ENCODE measurements around the gene P3H3. TPM values are rescaled to one million over a fixed set of nuclear protein-coding genes. Genes with fewer than 3 reads are reported as not detected.
"Not testable (repeated sequence)": the region's sequence is repeated elsewhere in the genome, so short reads cannot be mapped to it uniquely, and the experiment has no call there.

P3H3 gene
- polyA plus RNA-seq, 4 donors, result 24.5 to 37.1 (median 29.3) TPM

DNA sequence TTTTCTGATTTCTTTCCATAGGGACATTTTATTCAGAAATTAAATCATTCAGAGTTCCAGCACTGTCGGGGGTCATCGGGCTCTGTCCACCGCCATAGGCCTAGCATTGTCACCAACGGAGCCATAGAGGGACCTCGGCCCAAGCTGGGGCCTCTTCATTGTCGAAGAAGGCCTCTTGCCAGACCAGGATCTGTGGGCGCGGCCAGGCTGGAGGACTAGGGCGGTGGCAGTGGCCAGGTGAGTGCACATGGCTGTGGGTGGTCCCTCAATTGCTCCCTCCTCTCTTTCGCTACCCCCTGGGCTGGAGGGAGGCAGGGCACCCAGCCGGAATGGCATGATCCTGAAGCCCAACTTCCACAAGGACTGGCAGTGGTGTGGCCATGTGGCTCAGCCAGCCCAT, 55.5 kb downstream of the P3H3 start:
- no peak for DNase-seq (ENCODE audit: low read depth in 4 of 4, low spot score in 3 of 4)

DNA sequence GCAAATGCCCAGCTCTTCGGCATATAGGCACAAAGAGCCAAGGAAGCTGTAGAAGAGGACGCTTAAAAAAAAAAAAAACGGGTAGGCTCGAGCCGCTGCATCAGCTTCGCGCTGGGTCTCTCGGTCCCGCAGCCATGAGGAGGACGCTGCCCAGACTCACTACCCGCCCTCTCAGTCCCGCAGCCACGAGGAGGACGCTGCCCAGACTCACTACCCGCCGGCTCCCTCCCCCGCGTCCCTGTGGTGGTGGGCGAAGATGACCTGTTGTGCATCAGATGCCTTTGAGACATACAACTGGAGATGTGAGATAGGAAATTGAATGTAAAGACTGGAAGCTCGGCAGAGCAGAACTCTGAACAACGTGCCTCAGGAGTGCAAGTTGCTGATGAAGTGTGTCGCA, 56.3 kb downstream of the P3H3 start:
- DNase-seq (ENCODE audit: low read depth in 4 of 4, low spot score in 3 of 4), result no peak

DNA sequence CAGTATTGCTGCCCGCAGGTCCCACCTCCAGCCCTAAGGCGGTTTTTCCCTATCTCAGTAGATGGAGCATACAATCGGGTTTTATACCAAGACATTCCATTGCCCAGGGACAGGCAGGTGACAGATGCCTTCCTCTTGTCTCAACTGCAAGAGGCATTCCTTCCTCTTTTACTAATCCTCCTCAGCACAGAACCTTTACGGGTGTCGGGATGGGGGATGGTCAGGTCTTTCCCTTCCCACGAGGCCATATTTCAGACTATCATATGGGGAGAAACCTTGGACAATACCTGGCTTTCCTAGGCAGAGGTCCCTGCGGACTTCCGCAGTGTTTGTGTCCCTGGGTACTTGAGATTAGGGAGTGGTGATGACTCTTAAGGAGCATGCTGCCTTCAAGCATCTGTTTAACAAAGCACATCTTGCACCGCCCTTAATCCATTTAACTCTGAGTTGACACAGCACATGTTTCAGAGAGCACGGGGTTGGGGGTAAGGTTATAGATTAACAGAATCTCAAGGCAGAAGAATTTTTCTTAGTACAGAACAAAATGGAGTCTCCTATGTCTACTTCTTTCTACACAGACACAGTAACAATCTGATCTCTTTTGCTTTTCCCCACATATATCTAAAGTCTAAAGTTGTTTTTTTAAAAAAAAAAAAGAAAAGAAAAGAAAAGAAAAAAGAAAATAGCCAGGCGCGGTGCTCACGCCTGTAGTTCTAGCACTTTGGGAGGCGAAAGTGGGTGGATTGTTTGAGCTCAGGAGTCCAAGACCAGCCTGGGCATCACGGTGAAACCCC, 58.2 kb downstream of the P3H3 start:
- not testable (repeated sequence) for DNase-seq (ENCODE audit: low read depth in 4 of 4, low spot score in 3 of 4)

DNA sequence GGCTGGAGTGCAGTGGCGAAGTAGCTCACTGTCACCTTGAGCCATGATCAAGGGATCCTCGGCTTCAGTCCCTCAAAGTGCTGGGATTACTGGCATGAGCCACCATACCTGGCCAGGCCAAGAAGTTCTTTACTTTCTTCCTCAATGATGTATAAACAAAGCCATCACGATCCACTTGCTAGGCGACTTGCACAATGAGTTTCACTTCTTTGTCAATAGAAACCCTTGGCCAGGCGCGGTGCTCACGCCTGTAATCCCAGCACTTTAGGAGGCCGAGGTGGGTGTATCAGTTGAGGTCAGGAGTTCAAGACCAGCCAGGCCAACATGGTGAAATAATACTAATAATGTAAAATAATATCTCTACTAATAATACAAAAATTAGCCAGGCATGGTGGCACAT, 59.3 kb downstream of the P3H3 start:
- no peak for DNase-seq (ENCODE audit: low read depth in 4 of 4, low spot score in 3 of 4)

DNA sequence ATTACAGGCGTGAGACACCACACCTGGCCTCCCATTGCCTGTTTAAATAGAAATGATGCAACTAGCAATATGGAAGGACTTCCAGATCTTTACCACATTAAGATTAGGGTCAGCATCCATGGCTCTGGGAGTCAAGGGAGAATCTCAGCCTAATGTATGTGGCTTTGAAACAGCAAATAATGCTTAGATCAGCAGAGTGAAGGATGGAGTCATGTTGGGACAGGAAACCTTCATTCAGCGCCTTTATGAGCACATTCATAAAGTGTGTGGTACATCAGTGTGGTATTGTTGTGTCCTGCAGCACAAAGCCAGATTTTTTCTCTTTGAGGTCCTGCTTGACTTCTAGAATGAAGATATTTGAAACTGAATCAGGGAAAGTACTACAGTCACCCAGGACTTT, 60.2 kb downstream of the P3H3 start:
- DNase-seq (ENCODE audit: low read depth in 4 of 4, low spot score in 3 of 4), result no peak

DNA sequence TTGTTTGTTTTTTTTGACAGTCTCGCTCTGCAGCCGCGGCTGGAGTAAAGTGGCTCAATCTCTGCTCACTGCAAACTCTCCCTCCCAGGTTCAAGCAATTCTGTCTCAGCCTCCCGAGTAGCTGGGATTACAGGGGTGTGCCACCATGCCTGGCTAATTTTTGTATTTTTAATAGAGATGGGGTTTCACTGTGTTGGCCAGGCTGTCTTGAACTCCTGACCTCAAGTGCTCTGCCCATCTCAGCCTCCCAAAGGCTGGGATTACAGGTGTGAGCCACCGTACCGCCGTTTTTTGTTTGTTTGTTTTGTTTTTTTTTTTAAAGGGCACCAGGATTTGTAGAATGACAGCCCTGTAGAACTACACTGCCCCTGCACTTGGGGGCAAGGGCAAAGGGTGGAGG, 60.6 kb downstream of the P3H3 start:
- not testable (repeated sequence) for DNase-seq (ENCODE audit: low read depth in 4 of 4, low spot score in 3 of 4)

Other genes with a start within 250 kb of the P3H3 start
- gene CHD4, start 221.0 kb upstream of the P3H3 start, polyA plus RNA-seq (ENCODE audit: insufficient read length in 4 of 4), result 100 to 1,000 TPM; 267 to 304 (median 280) TPM
- 1 to 10 TPM; 1.0 to 1.8 (median 1.4) TPM for gene LPAR5, start 192.4 kb upstream of the P3H3 start, polyA plus RNA-seq (ENCODE audit: insufficient read length in 4 of 4)
- 1 to 10 TPM; 4.2 to 6.9 (median 5.6) TPM for gene ACRBP, start 181.0 kb upstream of the P3H3 start, polyA plus RNA-seq (ENCODE audit: insufficient read length in 4 of 4)
- gene ING4, start 165.3 kb upstream of the P3H3 start, polyA plus RNA-seq (ENCODE audit: insufficient read length in 4 of 4), result 100 to 1,000 TPM; 117 to 136 (median 120) TPM
- gene ZNF384, start 139.0 kb upstream of the P3H3 start, polyA plus RNA-seq (ENCODE audit: insufficient read length in 4 of 4), result 10 to 100 TPM; 75.9 to 87.8 (median 84.9) TPM
- gene PIANP, start 127.6 kb upstream of the P3H3 start, polyA plus RNA-seq (ENCODE audit: insufficient read length in 4 of 4), result 10 to 100 TPM; 11.2 to 16.7 (median 11.3) TPM
- gene COPS7A, start 104.4 kb upstream of the P3H3 start, polyA plus RNA-seq (ENCODE audit: insufficient read length in 4 of 4), result 10 to 100 TPM; 66.4 to 74.5 (median 69.6) TPM
- gene MLF2, start 75.3 kb upstream of the P3H3 start, polyA plus RNA-seq (ENCODE audit: insufficient read length in 4 of 4), result 100 to 1,000 TPM; 205 to 257 (median 211) TPM
- gene PTMS, start 62.0 kb upstream of the P3H3 start, polyA plus RNA-seq (ENCODE audit: insufficient read length in 4 of 4), result 100 to 1,000 TPM; 540 to 611 (median 577) TPM
- gene LAG3, start 55.9 kb upstream of the P3H3 start, polyA plus RNA-seq (ENCODE audit: insufficient read length in 4 of 4), result 1 to 10 TPM; 1.6 to 1.9 (median 1.7) TPM
- 10 to 100 TPM; 29.9 to 33.8 (median 31.2) TPM for gene CD4, start 38.9 kb upstream of the P3H3 start, polyA plus RNA-seq (ENCODE audit: insufficient read length in 4 of 4)
- 10 to 100 TPM; 24.6 to 41.9 (median 29.4) TPM for gene GPR162, start 6.6 kb upstream of the P3H3 start, polyA plus RNA-seq (ENCODE audit: insufficient read length in 4 of 4)
- 1 to 10 TPM; 5.0 to 7.5 (median 5.5) TPM for gene GNB3, start 12.5 kb downstream of the P3H3 start, polyA plus RNA-seq (ENCODE audit: insufficient read length in 4 of 4)
- gene CDCA3, start 22.9 kb downstream of the P3H3 start, polyA plus RNA-seq (ENCODE audit: insufficient read length in 4 of 4), result 10 to 100 TPM; 25.2 to 26.9 (median 25.8) TPM
- 10 to 100 TPM; 56.5 to 71.2 (median 61.1) TPM for gene USP5, start 23.7 kb downstream of the P3H3 start, polyA plus RNA-seq (ENCODE audit: insufficient read length in 4 of 4)
- 100 to 1,000 TPM; 570 to 637 (median 589) TPM for gene TPI1, start 39.1 kb downstream of the P3H3 start, polyA plus RNA-seq (ENCODE audit: insufficient read length in 4 of 4)
- 10 to 100 TPM; 10.1 to 15.0 (median 11.8) TPM for gene SPSB2, start 44.9 kb downstream of the P3H3 start, polyA plus RNA-seq (ENCODE audit: insufficient read length in 4 of 4)
- gene LRRC23, start 76.4 kb downstream of the P3H3 start, polyA plus RNA-seq (ENCODE audit: insufficient read length in 4 of 4), result 10 to 100 TPM; 15.0 to 20.1 (median 17.8) TPM
- gene ENO2, start 86.2 kb downstream of the P3H3 start, polyA plus RNA-seq (ENCODE audit: insufficient read length in 4 of 4), result 10 to 100 TPM; 12.1 to 15.7 (median 13.0) TPM
- 100 to 1,000 TPM; 103 to 136 (median 119) TPM for gene ATN1, start 99.6 kb downstream of the P3H3 start, polyA plus RNA-seq (ENCODE audit: insufficient read length in 4 of 4)
- gene RNU7-1, start 115.4 kb downstream of the P3H3 start, polyA plus RNA-seq (ENCODE audit: insufficient read length in 4 of 4), result 10 to 100 TPM in 1 of 4 donors, 1 to 10 TPM in 1, not detected in 2; 3.8 to 10.0 TPM
- 100 to 1,000 TPM; 124 to 184 (median 147) TPM for gene C12orf57, start 115.6 kb downstream of the P3H3 start, polyA plus RNA-seq (ENCODE audit: insufficient read length in 4 of 4)
- gene PTPN6, start 122.9 kb downstream of the P3H3 start, polyA plus RNA-seq (ENCODE audit: insufficient read length in 4 of 4), result 10 to 100 TPM; 19.1 to 22.4 (median 20.9) TPM
- gene PHB2, start 142.3 kb downstream of the P3H3 start, polyA plus RNA-seq (ENCODE audit: insufficient read length in 4 of 4), result 100 to 1,000 TPM; 243 to 308 (median 261) TPM
- gene EMG1, start 142.5 kb downstream of the P3H3 start, polyA plus RNA-seq (ENCODE audit: insufficient read length in 4 of 4), result 10 to 100 TPM; 40.1 to 48.4 (median 46.1) TPM
- gene LPCAT3, start 190.1 kb downstream of the P3H3 start, polyA plus RNA-seq (ENCODE audit: insufficient read length in 4 of 4), result 10 to 100 TPM; 57.4 to 71.3 (median 66.8) TPM
- 10 to 100 TPM; 51.5 to 63.3 (median 56.3) TPM for gene C1S, start 232.3 kb downstream of the P3H3 start, polyA plus RNA-seq (ENCODE audit: insufficient read length in 4 of 4)

All from right renal pelvis (tissue), 4 donors.